Activated CD4-positive, alpha-beta T cell treated with anti-CD3 and anti-CD28 coated beads, Interleukin-2, Interleukin-4, amounts not matched to agents 100 ng/mL and 50 ng/mL, durations not matched to agents 16 hours and 8 hours (primary cell): ENCODE data around the gene SDR9C7.
"Not testable (repeated sequence)": the region's sequence is repeated elsewhere in the genome, so short reads cannot be mapped to it uniquely, and the experiment has no call there.

Experiments
- DNase-seq: peaks from one replicate; pipeline ENCODE4 v3.0.0-alpha.2; 2020; ENCODE audit warnings: low spot score

Gene SDR9C7

DNA sequence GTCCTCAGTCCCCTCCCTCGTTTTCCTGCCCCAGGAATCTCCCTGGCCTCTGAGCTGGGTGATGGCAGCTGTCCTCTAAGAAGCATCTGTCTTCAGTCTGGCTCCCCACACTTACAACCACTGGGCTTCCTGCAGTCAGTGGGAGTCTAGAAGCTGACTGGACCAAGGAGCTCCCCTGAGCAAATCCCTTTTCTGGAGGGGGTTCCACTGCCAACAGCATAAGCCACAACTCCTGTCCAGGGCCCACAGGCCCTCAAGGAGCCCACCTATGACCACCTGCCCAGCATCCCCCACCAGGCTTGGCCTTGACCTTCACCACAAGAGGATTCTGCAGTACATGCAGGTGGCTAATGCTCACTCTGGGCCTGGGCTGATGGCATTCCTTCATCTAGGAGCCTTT lies 19.1 kb upstream of the SDR9C7 start:
- no peak for DNase-seq

DNA sequence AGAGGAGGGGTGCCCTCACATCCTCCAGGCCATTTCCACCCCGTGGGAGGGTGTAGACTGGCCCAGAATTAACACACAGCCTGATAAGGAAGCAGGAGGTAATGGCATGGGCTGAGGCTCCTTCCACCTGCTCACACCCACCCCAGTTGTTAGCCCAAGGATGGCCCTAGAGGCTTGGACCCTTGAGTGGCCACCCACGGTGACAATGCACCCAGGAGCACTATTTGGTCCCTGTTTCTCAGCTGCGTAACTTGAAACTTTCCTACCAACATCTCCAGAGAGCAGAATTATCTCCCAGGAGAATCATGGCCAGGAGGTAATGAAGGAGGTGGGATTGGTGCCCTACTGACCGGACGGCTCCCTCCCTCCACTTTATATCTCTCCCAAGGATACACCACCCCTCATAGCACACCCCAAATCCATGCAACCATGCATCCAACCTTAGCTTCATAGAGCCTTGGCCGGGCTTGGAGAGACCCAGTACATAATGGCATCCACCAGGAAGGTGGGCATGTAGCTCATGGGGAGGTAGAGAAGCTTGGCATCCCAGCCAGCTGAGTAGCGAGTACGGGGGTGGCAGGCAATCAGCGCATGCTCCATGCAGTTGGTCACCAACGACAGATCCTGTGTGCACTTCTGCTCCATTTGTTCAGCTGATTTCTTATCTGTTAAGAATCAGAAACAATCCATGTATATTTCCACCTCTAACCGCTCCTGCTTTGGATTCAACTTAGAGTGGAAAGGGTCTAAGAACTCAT lies 17.6 kb upstream of the SDR9C7 start:
- no peak for DNase-seq

DNA sequence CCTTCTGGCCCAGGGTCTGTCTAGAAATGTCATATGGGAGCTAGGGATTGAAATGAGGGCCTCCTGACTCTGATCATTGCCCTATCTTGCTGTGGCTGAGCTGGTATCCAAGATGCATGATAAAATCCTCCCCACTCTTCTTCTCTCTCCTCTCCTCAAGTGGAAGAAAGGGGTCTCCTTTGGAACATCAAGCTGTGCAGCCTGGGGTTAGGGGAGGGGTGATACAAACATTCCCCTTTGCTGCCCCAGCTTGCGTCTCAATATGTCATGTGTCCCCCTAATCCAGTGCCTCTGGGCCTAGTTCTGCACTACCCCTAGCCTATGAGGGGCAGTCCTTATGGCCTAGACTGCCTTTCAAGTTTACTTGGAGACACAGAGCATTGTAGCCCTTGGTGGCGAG lies 14.7 kb upstream of the SDR9C7 start:
- no peak for DNase-seq

DNA sequence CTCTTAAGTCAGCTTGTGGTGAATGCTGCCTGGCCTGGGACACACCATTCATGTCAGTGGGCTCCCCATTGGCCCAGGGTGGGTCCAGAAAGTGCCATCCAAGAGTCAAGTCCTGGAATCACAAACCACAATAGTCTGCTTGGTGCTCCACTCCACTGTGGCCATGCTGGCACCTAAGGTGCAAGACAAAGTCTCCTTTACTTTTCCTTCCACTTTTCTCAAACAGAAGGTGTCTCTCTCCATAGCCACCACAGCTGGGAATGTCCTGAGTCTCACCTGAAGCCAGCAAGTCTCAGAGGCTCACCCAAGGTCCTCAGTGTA lies 14.2 kb upstream of the SDR9C7 start:
- no peak for DNase-seq

DNA sequence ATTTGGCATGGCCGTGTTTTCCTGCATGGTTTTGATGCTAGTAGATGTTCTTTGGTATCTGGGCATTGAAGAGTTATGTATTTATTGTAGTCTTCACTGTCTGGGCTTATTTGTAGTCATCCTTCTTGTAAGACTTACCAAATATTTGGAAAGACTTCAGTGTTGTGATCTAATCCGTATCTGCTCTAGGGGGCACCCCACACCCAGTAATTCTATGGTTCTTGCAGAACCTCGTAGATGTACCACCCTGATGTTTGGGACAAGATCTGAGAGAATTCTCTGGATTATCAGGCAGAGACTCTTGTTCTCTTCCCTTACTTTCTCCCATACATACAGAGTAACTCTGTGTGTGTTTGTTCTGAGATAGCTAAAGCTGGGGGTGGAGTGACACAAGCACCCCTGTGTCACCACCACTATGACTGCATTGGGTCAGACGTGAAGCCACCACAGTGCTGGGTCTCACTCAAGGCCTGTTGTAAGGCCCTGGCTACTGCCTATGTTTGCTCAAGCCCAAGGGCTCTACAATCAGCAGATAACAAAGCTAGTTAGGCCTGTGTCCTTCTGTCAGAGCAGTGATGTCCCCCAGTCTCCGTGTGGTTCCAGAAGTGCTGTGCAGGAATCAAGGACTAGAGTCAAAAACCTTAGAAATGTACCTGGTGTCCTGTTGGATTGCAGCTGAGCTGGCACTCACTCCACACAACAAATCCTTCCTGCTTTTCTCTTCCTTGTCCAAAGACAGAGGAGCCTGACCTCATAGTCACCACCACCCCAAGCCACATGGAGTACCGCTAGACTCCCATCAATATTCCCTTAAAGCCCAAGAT lies 13.6 kb upstream of the SDR9C7 start:
- no peak for DNase-seq

DNA sequence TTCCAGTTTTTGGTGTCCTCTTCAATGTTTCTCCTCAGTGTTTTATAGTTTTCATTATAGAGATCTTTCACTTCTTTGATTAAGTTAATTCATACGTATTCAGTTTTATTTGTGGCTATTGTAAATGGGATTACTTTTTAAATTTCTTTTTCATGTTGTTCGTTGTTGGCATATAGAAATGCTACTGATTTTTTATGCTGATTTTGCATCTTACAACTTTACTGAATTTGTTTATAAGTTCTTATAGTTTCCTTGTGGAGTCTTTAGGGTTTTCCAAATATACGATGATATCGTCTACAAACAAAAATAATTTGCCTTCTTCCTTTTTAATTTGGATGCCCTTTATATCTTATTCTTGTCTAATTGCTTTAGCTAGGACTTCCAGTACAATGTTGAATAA lies 9.7 kb upstream of the SDR9C7 start:
- DNase-seq = no peak

DNA sequence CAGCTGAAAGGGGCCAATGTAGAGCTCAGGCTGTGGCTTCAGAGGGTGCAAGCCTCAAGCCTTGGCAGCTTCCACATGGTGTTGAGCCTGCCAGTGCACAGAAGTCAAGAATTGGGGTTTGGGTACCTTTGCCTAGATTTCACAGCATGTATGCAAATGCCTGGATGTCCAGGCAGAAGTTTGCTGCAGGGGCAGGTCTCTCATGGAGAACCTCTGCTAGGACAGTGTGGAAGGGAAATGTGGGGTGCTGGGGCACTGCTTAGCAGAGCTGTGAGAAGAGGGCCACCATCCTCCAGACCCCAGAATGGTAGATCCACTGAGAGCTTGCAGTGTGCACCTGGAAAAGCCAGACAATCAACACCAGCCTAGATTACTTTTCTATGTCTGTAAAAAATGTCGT lies 9.2 kb upstream of the SDR9C7 start:
- not testable (repeated sequence) for DNase-seq

DNA sequence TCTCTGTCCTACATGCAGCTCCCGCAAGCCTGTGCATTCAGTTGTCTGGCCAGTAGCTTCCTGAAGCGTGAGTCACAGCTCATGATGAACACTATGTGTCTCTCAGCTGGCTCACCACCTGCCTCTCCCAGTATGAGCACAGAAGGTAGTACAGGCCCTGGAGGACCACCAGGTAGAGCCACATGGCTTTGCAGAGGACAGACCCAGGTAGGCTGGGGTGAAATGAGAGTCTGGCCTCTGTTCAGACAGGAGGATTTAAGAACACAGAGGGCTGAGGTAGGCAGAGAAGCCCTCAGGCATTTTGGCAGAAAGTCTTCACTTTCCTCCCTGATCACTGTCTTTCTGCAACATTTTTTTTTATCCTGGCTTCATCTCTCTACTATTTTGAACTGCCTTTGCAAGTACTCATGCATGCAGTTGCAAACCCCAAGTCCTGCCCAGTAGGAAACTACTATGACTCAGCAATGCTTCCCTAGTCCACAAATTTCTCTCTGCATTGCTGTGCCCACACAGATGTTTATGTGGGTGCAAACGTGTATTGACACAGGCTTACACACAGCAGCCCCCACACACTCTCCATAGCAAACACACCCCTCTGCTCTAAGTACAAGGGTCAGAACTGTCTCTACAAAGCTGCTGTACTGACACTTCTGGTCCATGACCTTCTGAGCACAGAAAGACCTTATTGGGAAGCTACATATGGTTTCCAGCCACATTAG lies 7.2 kb upstream of the SDR9C7 start:
- peak; percentile 50 for DNase-seq

DNA sequence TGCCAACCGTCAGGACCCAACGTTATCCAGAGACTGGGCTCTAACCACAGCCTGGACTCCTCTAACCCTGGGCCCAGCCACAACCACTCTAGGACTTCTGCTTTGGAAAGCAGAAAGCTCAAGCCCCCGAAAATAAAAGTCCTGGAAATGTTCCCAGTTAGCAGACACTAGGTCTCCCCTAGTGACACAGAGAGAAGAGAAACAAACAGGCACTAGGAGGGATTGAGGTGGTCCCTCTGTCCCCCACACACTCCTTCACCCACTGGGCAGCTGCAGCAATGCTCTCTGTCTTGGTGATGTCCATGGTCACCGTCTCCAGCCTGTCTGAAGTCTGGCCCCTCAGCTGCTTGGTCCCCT lies 6.7 kb upstream of the SDR9C7 start:
- DNase-seq = not testable (repeated sequence)

DNA sequence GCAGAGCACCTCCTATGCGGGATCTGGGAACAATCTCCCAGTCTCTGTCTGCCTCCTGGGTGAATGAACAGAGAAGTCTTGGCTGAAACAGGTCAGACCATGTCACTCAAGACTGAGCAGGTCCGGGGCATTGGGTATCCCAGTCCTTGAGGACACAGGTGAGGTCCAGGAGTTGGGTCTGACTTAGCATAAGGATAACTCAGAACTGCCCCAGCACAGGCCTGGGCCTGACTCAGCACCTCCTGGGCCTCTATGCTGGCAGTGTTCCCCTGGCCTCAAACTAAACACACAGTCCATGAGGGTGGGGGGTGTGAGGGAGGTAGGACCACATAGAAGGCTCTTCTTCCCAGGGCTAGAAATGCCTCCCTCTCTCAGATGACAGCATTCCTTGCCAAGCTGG lies 1.5 kb upstream of the SDR9C7 start:
- DNase-seq = no peak

DNA sequence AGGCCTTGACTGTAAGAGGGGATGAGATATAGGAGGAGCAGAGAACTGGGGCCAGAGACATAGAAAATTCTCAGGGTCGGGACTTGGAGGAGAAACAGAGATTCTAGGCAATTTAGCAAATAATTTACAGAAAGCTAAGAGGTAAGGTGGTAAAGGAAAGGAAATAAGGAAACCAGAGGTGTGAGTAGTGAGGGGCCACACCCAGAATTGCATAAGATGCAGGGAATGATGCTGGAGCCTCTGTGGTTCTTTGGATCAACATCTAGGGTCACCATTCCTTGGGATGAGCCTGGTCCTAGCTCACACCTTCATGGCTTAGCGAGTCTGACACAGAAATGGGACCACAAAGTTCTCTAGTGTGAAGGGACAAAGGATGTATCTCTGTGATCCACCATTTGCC lies 949 bp upstream of the SDR9C7 start:
- DNase-seq = no peak

DNA sequence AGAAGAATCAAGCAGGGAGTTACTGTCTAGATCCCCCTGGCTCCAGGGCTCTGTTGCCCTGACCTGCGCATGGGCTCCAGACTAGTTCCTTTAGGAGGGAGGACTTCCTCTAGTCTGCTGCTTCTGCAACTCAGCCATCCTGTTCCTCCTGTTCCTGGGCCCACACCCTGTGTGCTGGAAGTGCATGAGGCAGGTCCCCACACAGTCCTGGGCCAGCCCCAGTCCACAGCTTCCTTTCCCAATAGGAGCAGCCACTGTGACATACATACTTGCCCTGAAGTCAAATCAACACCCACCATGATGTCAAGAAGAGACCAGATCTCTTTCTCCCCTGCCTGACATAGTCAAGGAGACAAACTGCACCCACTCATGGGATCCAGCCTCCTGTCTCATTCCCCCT lies 1.3 kb downstream of the SDR9C7 start:
- DNase-seq = no peak

DNA sequence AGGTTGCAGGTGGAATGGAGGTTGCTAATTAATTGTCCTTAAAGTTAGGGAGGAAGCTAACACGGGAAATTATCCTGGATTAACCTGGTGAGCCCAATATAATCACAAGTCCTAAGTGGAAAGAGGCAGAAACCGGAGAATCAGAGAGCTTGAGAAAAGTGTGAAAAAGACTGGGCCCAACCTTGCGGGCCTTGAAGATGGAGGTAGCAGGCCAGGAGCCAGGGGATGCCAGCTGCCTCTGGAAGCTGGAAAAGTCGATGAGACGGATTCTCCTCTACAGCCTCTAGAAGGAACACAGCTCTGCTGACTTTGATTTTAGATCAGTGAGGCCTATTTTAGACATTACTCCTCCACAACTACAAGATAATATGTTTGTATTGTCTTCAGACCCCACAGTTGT lies 2.1 kb downstream of the SDR9C7 start:
- no peak for DNase-seq

DNA sequence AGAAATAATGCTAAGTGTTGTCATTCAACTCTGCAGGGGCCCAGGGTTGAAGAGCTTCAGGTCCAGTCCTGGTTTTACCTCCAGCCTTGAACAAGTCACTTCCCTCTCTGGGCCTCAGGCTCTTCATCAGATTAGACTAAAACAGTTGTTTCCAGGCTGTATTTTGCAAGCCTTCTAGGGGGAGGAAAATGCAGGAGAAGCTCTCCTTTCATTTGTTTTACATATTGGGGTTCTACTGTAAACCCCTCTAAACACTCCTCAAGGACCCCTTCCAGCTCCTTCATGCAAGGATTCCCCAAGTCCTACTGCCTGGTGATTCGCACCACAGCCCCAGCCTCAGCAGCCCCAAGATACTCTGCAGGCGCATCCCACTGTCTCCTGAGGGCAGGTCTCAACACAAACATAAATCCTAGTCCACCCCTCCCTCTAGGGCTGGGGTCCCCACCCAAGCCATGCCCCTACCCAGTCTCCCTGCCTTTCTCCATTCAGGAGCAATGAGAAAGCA lies 2.7 kb downstream of the SDR9C7 start:
- DNase-seq = peak; percentile 18

DNA sequence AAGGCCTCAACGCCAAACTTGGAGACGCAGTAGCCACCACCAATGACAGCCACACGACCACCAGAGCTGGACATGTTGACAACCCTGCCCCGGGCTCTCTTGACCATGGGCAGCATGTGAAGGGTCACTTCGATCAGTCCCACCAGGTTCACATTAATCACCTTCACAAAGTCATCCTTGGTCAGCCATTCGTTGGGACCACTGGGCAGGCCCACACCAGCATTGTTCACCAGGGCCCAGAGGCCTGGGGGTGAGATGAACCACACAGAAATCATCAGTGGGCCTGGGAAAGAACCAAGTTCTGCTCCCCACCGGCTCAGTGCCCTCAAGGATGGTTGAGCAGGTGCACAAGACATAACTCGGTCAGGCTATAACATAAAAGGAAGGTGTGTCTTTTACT lies 4.0 kb downstream of the SDR9C7 start:
- no peak for DNase-seq

DNA sequence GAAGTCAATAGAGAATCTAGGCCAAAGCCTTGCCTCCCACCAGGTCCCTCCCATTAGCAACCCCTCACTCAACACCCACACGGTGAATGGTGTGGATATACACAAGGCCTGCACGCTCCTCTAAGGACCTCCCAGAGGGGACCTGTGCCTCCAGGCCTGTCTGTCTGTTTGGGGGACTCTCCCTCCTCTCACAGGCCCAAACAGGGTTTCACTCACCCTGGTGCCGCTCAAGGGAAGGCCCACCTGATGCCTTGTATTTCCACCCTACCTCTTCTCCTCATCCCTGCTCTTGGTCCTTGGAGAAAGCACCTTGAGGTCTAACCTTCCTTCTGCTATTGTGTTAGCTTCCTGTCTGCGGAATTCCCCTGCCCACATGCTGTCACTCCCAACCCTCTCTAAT lies 4.4 kb downstream of the SDR9C7 start:
- DNase-seq = no peak

DNA sequence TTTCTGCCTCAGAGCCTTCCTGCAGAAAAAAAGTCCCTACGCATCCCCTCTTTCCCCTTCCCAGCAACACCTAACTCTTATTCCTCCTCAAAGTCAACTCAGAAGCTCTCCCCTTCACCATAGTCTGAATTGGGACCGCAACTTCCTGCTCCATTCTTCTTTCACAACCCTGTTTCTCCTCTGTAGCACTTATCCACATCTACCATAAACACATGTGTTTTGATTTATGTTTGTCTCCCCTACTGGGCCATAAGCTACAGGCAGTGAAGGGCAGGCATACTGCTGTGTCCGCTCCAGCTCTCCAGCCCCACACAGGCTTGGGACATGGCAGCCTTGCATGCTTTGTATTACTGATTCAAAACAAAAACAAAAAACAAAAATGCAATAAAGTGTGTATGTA lies 5.9 kb downstream of the SDR9C7 start:
- DNase-seq = no peak

DNA sequence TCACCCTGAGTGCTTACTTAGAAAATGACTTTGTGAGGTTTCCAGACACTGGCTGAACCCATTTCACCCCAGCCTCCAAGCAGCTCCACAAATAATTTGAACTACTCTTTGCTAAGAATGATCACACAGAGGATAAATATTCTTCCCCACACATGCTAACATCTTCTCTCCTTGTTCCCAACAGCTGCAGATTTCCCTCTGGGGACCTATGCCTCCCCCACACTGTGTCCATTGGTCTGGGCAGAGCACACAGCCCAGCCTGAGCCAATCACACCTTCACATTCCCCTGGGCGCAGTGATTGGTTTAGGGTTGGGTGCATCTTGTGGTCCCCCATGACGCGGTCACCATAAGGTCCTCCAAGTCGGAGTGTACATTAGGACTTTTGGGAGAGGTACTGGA lies 6.9 kb downstream of the SDR9C7 start:
- DNase-seq = no peak

DNA sequence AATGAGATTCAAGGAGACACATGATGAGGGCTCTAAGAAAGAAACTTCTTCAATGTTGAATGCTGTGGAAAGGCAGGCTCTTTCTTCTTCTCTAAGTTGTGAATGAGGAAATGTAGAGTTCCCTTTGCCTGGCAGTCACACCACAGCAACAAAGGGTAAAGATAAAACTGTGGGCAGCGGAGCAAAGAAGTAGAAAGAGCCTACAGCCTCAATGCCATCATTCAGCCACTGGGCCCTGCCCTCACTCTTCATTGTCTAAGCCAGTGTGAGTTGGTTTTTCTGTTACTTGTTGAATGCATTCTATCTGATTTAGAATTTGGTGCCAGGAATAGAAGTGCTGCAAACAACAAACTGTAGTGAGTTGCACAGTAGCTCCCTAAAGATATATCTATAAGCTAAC lies 12.2 kb downstream of the SDR9C7 start:
- DNase-seq = no peak

DNA sequence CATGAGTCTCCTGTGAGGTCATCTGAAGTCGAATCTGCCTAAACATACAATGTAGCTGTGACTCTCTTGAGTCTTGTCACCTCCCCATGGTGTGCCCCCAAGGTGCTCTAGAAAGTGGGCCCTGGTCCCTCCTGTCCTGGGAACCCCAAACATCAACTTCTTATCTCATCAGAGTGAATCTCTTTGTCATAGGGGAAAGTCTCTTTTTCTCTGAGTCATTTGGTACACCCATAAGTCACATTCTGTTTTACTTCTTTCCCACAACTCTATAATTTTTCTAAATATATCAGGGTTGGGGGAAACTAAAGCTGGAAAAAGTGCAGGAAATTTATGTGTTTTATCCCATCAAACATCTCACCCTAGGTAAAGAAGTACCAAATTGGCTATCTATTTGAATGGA lies 12.9 kb downstream of the SDR9C7 start:
- DNase-seq = no peak

DNA sequence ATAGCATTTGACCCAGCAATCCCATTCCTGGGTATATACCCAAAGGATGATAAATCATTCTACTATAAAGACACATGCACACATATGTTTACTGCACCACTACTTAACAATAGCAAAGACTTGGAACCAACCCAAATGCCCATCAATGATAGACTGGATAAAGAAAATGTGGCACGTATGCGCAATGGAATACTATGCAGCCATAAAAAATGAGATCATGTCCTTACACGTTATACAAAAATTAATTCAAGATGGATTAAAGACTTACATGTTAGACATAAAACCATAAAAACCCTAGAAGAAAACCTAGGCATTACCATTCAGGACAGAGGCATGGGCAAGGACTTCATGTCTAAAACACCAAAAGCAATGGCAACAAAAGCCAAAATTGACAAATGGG lies 16.1 kb downstream of the SDR9C7 start:
- not testable (repeated sequence) for DNase-seq

DNA sequence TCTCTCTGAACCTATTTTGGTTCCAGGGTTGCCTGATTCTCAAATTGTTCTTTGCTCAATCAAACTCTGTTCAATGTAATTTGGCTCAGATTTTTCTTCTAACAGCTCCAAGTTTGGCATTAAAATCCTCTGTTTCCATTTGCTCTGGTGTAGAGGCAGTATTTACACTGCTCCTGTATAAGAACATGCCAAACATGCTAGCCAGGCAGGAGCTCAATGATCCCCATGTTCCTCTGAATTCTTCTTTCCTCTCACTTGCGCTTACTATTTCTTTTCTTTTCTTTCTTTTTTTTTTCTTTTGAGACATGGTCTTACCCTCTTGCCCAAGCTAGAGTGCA lies 17.2 kb downstream of the SDR9C7 start:
- DNase-seq = no peak

DNA sequence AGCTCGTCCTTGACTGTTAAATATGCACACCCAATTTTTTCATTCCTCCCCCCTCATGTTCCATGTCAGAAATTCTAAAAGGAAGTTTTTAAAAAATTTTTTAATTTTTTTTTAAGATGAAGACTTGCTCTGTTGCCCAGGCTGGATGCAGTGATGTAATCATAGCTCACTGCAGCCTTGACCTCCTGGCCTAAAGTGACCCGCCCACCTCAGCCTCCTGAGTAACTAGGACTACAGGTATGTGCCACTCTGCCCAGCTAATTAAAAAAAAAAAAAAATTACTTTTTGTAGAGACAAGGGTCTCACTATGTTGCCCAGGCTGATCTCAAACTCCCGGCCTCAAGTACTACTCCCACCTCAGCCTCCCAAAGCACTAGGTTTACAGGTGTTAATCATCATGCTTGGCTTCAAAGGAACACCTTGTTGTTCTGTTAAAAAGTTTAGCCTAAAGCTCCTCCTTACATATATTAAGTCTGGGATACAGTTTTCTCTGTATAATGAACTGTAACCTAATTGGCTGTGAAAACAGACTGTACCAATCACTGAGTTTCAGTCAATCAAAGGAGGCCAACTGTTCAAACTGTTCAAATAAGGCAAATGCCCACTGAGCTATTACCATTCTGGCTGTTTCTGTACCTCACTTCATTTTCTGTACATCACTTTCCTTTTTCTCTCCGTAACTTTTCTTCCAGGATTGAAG lies 17.8 kb downstream of the SDR9C7 start:
- DNase-seq = no peak
